Measurements from ENCODE around the gene ACBD4.

DNA sequence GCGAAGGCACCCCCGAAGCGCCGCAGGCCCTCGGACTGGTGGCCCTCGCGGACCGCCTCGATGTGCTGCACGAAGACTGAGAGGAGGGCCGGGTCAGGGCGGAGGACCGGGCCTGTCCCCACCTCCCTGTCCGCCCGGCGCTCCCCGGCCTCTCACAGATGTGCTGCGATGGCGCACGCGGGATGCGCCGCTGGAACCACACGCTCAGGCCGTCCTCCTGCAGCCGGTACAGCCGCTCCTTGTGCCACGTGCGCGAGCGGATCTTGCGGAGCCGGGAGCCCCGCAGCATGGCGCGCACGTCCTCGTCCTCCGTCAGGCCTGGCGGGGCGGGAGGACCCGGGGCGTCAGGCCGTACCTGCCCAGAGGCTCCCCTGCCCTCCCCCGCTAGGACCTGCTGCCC is 14.4 kb upstream of the ACBD4 start:
- TF ChIP-seq, protein P1, sequence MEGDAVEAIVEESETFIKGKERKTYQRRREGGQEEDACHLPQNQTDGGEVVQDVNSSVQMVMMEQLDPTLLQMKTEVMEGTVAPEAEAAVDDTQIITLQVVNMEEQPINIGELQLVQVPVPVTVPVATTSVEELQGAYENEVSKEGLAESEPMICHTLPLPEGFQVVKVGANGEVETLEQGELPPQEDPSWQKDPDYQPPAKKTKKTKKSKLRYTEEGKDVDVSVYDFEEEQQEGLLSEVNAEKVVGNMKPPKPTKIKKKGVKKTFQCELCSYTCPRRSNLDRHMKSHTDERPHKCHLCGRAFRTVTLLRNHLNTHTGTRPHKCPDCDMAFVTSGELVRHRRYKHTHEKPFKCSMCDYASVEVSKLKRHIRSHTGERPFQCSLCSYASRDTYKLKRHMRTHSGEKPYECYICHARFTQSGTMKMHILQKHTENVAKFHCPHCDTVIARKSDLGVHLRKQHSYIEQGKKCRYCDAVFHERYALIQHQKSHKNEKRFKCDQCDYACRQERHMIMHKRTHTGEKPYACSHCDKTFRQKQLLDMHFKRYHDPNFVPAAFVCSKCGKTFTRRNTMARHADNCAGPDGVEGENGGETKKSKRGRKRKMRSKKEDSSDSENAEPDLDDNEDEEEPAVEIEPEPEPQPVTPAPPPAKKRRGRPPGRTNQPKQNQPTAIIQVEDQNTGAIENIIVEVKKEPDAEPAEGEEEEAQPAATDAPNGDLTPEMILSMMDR (IDR thresholded peaks at IDR 0.05): no peak
- TF ChIP-seq EZH2phosphoT487 (IDR thresholded peaks at IDR 0.05) (no peak), EZH2 (IDR thresholded peaks at IDR 0.05) (no peak)
